NCI-H510A (cell line): ENCODE measurements around the gene FCRL6.

Experiments
- DNase-seq: peaks from one replicate; lab custom pipeline; 2025; lab: John Stamatoyannopoulos, UW

The FCRL6 gene

DNA sequence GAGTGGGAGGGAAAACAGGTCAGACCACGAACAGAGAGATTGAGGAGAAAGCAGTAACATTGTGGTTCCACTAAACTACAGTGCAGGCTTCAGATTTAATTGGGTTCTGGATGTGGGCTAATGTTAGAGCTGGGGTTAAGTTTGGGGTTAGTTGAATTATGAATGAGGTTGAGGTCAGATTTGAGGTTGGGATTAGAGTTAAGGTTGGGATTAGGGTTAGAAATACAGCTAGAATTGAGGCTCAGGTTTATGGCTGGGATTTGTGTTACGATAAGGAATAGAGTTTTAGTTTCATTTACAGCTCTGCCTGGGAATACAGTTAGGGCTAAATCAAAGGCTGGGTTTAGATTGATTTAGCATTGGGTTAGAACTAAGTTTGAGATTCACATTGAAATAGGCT, 62.1 kb downstream of the FCRL6 start:
- DNase-seq = no peak
